H1 (cell line): ENCODE data around the gene ZNF626. TPM values are rescaled to one million over a fixed set of nuclear protein-coding genes. Genes with fewer than 3 reads are reported as not detected.

Source experiments
- CTCF ChIA-PET: fragments of 300-600 bp; sonication (Branson Sonifier 250); formaldehyde crosslinking; loops from one replicate; lab custom pipeline; 2021; ENCODE audit not compliant: partially characterized antibody; lab: Charles Lee
- POLR2A ChIA-PET: fragments of 300-600 bp; sonication (Branson Sonifier 250); formaldehyde crosslinking; loops from one replicate; lab custom pipeline; 2021; ENCODE audit warnings: inconsistent platforms; ENCODE audit not compliant: partially characterized antibody; lab: Charles Lee
- DNase-seq, 2 experiments: peaks; one replicate each; pipeline versions ENCODE4 v3.0.0 to v3.0.0-alpha.2; 2010 to 2022; ENCODE audit warnings: low spot score in 2 of 2, low read depth in 1 of 2, mixed read lengths in 1 of 2
- FAIRE-seq: peaks from 2 replicates; lab custom pipeline; 2011; peaks lifted over from hg19 to GRCh38; lab: Jason Lieb, UNC
- H2AFZ ChIP-seq: 2 replicates; pipeline ENCODE4 v1.8.1; 2012; ENCODE audit warnings: low read length, inconsistent platforms
- H2AK5ac ChIP-seq: 2 replicates; pipeline ENCODE4 v1.6.1; 2013; ENCODE audit warnings: low read depth, low read length
- H2BK120ac ChIP-seq: replicated peaks from 2 replicates; pipeline ENCODE3; 2013; ENCODE audit warnings: low read depth, low read length, inconsistent platforms
- H2BK12ac ChIP-seq: 2 replicates; pipeline ENCODE4 v1.6.1; 2013; ENCODE audit warnings: low read depth, low read length
- H2BK15ac ChIP-seq: 2 replicates; pipeline ENCODE4 v1.6.1; 2013; ENCODE audit warnings: low read length
- H2BK20ac ChIP-seq: 2 replicates; pipeline ENCODE4 v1.6.1; 2013; ENCODE audit warnings: low read length
- H2BK5ac ChIP-seq: 2 replicates; pipeline ENCODE4 v1.6.1; 2013; ENCODE audit warnings: low read depth, low read length
- H3K14ac ChIP-seq: 2 replicates; pipeline ENCODE4 v1.6.1; 2013; ENCODE audit warnings: inconsistent platforms; ENCODE audit not compliant: insufficient read length
- H3K18ac ChIP-seq: 2 replicates; pipeline ENCODE4 v1.6.1; 2013; ENCODE audit warnings: low read length; ENCODE audit errors: extremely low read depth
- H3K23ac ChIP-seq: 2 replicates; pipeline ENCODE4 v1.6.1; 2013; ENCODE audit warnings: inconsistent platforms; ENCODE audit not compliant: insufficient read length
- H3K23me2 ChIP-seq: 2 replicates; pipeline ENCODE4 v1.6.1; 2013; ENCODE audit warnings: low read depth, low read length
- H3K27ac ChIP-seq: 2 replicates; pipeline ENCODE4 v1.6.1; 2011; ENCODE audit warnings: low read depth, low read length, inconsistent platforms
- H3K27me3 ChIP-seq, 4 experiments: replicated peaks in 1 of 4; 1 replicate in 1 of 4; 2 replicates in 3 of 4; pipeline versions ENCODE4 v1.6.1 to v1.8.1; 2011 to 2013; ENCODE audit warnings: low read length in 3 of 4, mild to moderate bottlenecking in 3 of 4, inconsistent platforms in 2 of 4, mixed read lengths in 2 of 4, moderate library complexity in 1 of 4; ENCODE audit not compliant: control insufficient read depth in 3 of 4, insufficient read depth in 3 of 4; ENCODE audit errors: extremely low read depth in 1 of 4
- H3K36me3 ChIP-seq, 4 experiments: 2 replicates each; pipeline versions ENCODE4 v1.6.1 to v1.8.1; 2011 to 2013; ENCODE audit warnings: mild to moderate bottlenecking in 4 of 4, low read length in 3 of 4, moderate library complexity in 2 of 4, control low read depth in 1 of 4, inconsistent platforms in 1 of 4; ENCODE audit not compliant: insufficient read depth in 4 of 4, control insufficient read depth in 2 of 4
- H3K4ac ChIP-seq: replicated peaks from 2 replicates; pipeline ENCODE3; 2013; ENCODE audit warnings: low read length, low read depth, mixed read lengths, inconsistent platforms; ENCODE audit not compliant: insufficient read length
- H3K4me1 ChIP-seq, 4 experiments: replicated peaks in 1 of 4; 1 replicate in 1 of 4; 2 replicates in 3 of 4; pipeline versions ENCODE4 v1.6.1 to v1.8.1; 2011 to 2013; ENCODE audit warnings: low read length in 3 of 4, inconsistent platforms in 2 of 4, mixed read lengths in 1 of 4; ENCODE audit not compliant: insufficient read depth in 4 of 4, control insufficient read depth in 3 of 4
- H3K4me2 ChIP-seq, 2 experiments: 2 replicates each; pipeline versions ENCODE4 v1.6.1 to v1.8.1; 2011 to 2013; ENCODE audit warnings: low read depth in 2 of 2, low read length in 2 of 2, control low read depth in 1 of 2, inconsistent platforms in 1 of 2, mild to moderate bottlenecking in 1 of 2; ENCODE audit not compliant: insufficient read depth in 1 of 2
- H3K4me3 ChIP-seq, 4 experiments: fragments of 200-600, 300-600 bp in 1 of 4; sonication (generic), shearing (Covaris generic), sonication (Bioruptor Twin) in 1 of 4; 2 replicates each; pipeline versions ENCODE4 v1.5.1 to v1.8.1; 2011 to 2016; ENCODE audit warnings: low read length in 4 of 4, low read depth in 3 of 4, control low read depth in 2 of 4, inconsistent platforms in 2 of 4, mild to moderate bottlenecking in 2 of 4, mixed read lengths in 1 of 4, moderate library complexity in 1 of 4; ENCODE audit not compliant: insufficient read depth in 2 of 4; ENCODE audit errors: extremely low read depth in 1 of 4
- H3K56ac ChIP-seq: replicated peaks from 2 replicates; pipeline ENCODE3; 2013; ENCODE audit warnings: low read depth, mild to moderate bottlenecking, mixed read lengths, low read length, inconsistent platforms; ENCODE audit not compliant: insufficient read length
- H3K79me1 ChIP-seq: 2 replicates; pipeline ENCODE4 v1.6.1; 2013; ENCODE audit warnings: low read depth, low read length, control low read depth
- H3K79me2 ChIP-seq, 2 experiments: 2 replicates each; pipeline versions ENCODE4 v1.6.1 to v1.8.1; 2012 to 2013; ENCODE audit warnings: low read length in 2 of 2, mild to moderate bottlenecking in 2 of 2, inconsistent platforms in 1 of 2; ENCODE audit not compliant: insufficient read depth in 2 of 2, control insufficient read depth in 1 of 2
- H3K9ac ChIP-seq, 4 experiments: replicated peaks in 1 of 4; 1 replicate in 1 of 4; 2 replicates in 3 of 4; pipeline versions ENCODE4 v1.6.1 to v1.8.1; 2011 to 2013; ENCODE audit warnings: low read depth in 3 of 4, low read length in 3 of 4, control low read depth in 2 of 4, mild to moderate bottlenecking in 2 of 4, moderate library complexity in 2 of 4, inconsistent platforms in 1 of 4; ENCODE audit errors: extremely low read depth in 1 of 4
- H3K9me3 ChIP-seq, 2 experiments: 2 replicates each; pipeline versions ENCODE4 v1.6.1 to v1.8.1; 2012 to 2013; ENCODE audit warnings: mild to moderate bottlenecking in 2 of 2, moderate library complexity in 2 of 2, control low read depth in 1 of 2, inconsistent platforms in 1 of 2, low read depth in 1 of 2, low read length in 1 of 2, mixed read lengths in 1 of 2; ENCODE audit not compliant: insufficient read depth in 2 of 2
- H4K20me1 ChIP-seq, 2 experiments: replicated peaks in 1 of 2; 2 replicates each; pipeline versions ENCODE3 to v1.8.1; 2011 to 2013; ENCODE audit warnings: inconsistent platforms in 2 of 2, low read length in 2 of 2, mild to moderate bottlenecking in 1 of 2; ENCODE audit not compliant: insufficient read depth in 2 of 2, control insufficient read depth in 1 of 2
- H4K5ac ChIP-seq: 2 replicates; pipeline ENCODE4 v1.6.1; 2013; ENCODE audit warnings: low read length, low read depth, mixed read lengths, inconsistent platforms; ENCODE audit not compliant: insufficient read length
- H4K8ac ChIP-seq: 2 replicates; pipeline ENCODE4 v1.8.0; 2013; ENCODE audit warnings: mild to moderate bottlenecking, moderate library complexity, low read length, inconsistent platforms; ENCODE audit not compliant: insufficient read depth; ENCODE audit errors: extremely low read depth
- H4K91ac ChIP-seq: replicated peaks from 2 replicates; pipeline ENCODE3; 2013; ENCODE audit warnings: low read length, mixed read lengths, inconsistent platforms; ENCODE audit not compliant: insufficient read length
- SRF ChIP-seq: IDR thresholded peaks from 2 replicates; pipeline ENCODE4 v1.6.1; 2011; ENCODE audit warnings: mild to moderate bottlenecking, low read depth, low read length, moderate library complexity
- WGBS, 2 experiments: shearing (Covaris generic) in 1 of 2; methylation state at CpG; one replicate each; pipeline versions ENCODE4 v1.1.6 to v1.1.7; 2013 to 2015; ENCODE audit warnings: low lambda C conversion rate in 2 of 2, mixed read lengths in 2 of 2, inconsistent platforms in 1 of 2, low coverage in 1 of 2, missing lambda C conversion rate in 1 of 2; ENCODE audit not compliant: insufficient replicate concordance in 2 of 2, insufficient coverage in 1 of 2, insufficient read length in 1 of 2; ENCODE audit errors: extremely low coverage in 1 of 2, missing lambda C conversion rate in 1 of 2; 5-methylcytosine and 5-hydroxymethylcytosine counted together
- polyA plus RNA-seq, 7 experiments: library from polyadenylated mRNA; depleted of rRNA in 3 of 7; stranded (reverse) in 5 of 7; unstranded in 2 of 7; fragments of >200 nt in 5 of 7; fragments of 200-250 nt in 2 of 7; gene quantifications; 1 replicate in 5 of 7; 2 replicates in 1 of 7; 4 replicates in 1 of 7; pipeline versions ENCODE4 v1.2.1 to v1.2.3, GENCODE V29; 2011 to 2013; ENCODE audit warnings: missing spikeins in 2 of 7, mixed read lengths in 2 of 7
- total RNA-seq: library from RNA; stranded (reverse); fragmentation: NEBNext Ultra II Directional; extraction: Animal tissue kit (Norgen Biotek cat#: 25700); gene quantifications from 2 replicates; pipeline ENCODE4 v1.2.1, GENCODE V29; 2021

ZNF626 gene
- total and polyA plus RNA-seq, 2 of the 8 experiments (the other 6 are each of a cell fraction or from before 2014, with no cell fraction given) = 4.7 to 28.4 TPM

- Histone ChIP-seq H2BK5ac (no peak overlapping the region), H2BK12ac (no peak overlapping the region), H3K4me1 (no peaks in the 10 kb centered on the region), H3K4me3 (no peak overlapping the region), H4K5ac (no peak overlapping the region), H3K36me3 (no peaks in the 10 kb centered on the region), H4K8ac (no peak overlapping the region), H2AK5ac (no peak overlapping the region), H2BK20ac (no peak overlapping the region), H2BK120ac (no peak overlapping the region), H4K20me1 (no peaks in the 10 kb centered on the region), H3K9me3 (0 out of 4 replicates have a peak, but pooled peaks cover 0 to 2% of the 10 kb centered on the region in 2 experiments), H2BK15ac (no peak overlapping the region), H3K56ac (no peak overlapping the region), H3K27me3 (no peaks in the 10 kb centered on the region; a peak in 1 of 7 replicates), H3K79me1 (no peaks in the 10 kb centered on the region), H3K23ac (no peak overlapping the region), H3K14ac (no peak overlapping the region), H3K4me2 (no peak overlapping the region), H3K18ac (no peak overlapping the region), H2AFZ (no peak overlapping the region), H3K79me2 (no peaks in the 10 kb centered on the region), H3K9ac (no peak overlapping the region), H3K23me2 (no peaks in the 10 kb centered on the region), H3K27ac (no peak overlapping the region), H4K91ac (no peak overlapping the region), H3K4ac (no peak overlapping the region)
- WGBS, 2 experiments = 84% methylated on average over 6 of the region's 6 CpGs; no CpG with 5 or more reads in 1 of the 2 experiments
- CTCF ChIA-PET = interaction anchor here (1.6 kb wide), 1 partner anchor 54 kb away, joined by 5 read pairs; no protein-coding TSS in a partner anchor
- POLR2A ChIA-PET = interaction anchor here (1.4 kb wide), 1 partner anchor 49 kb away, joined by 4 read pairs; the partner anchor contains the start of gene ZNF626
- TF ChIP-seq SRF = no peak
- FAIRE-seq (no peak), DNase-seq (no peak)
Measured at GRCh38 chr19:20611866-20612265, 49.5 kb downstream of the ZNF626 start.
